Vagina (tissue), 2 donors: ENCODE measurements around the gene NUP205. TPM values are rescaled to one million over a fixed set of nuclear protein-coding genes. Genes with fewer than 3 reads are reported as not detected.

Source experiments
- DNase-seq, 2 donors: peaks; one replicate each; pipeline ENCODE4 v3.0.0-alpha.2; 2017; ENCODE audit errors: extremely low spot score in 2 of 2
- H3K27ac ChIP-seq: fragments of 200-600 bp; sonication (generic); one replicate; pipeline ENCODE4 v1.5.1; 2019
- H3K27me3 ChIP-seq: fragments of 200-600 bp; sonication (generic); one replicate; pipeline ENCODE4 v1.5.1; 2019
- H3K36me3 ChIP-seq, 2 donors: fragments of 200-600 bp; sonication (generic); one replicate each; pipeline ENCODE4 v1.5.1; 2017 to 2019
- H3K4me1 ChIP-seq: fragments of 200-600 bp; sonication (generic); one replicate; pipeline ENCODE4 v1.5.1; 2019
- H3K4me3 ChIP-seq, 2 donors: fragments of 200-600 bp; sonication (generic); 1 replicate in 1 of 2; 2 replicates in 1 of 2; pipeline ENCODE4 v1.5.1; 2016 to 2019
- H3K9me3 ChIP-seq: fragments of 200-600 bp; sonication (generic); one replicate; pipeline ENCODE4 v1.5.1; 2019
- POLR2A ChIP-seq, 2 donors: fragments of 450-650 bp; IDR thresholded peaks; one replicate each; pipeline ENCODE4 v1.6.1; 2017; ENCODE audit warnings: antibody characterized with exemption in 2 of 2, mild to moderate bottlenecking in 2 of 2, moderate library complexity in 2 of 2
- POLR2AphosphoS5 ChIP-seq, 2 donors: sonication (generic); formaldehyde crosslinking; IDR thresholded peaks; one replicate each; pipeline ENCODE4 v1.9.0; 2017; ENCODE audit warnings: antibody characterized with exemption in 2 of 2, mild to moderate bottlenecking in 2 of 2, low read depth in 1 of 2; ENCODE audit not compliant: insufficient read depth in 1 of 2
- intact Hi-C: fragments of 100-400 bp; cut with DNase I; formaldehyde crosslinking; loops from one replicate; pipeline ENCODE4 v1.15.1; 2023
- small RNA-seq: library from RNA; depleted of rRNA; stranded (forward); fragments of <200 nt; gene quantifications from one replicate; pipeline ENCODE3, GENCODE V24; 2016
- total RNA-seq: library from RNA; depleted of rRNA; stranded (reverse); fragments of >200 nt; gene quantifications from one replicate; pipeline ENCODE4 v1.2.3, GENCODE V29; 2016
- TF ChIP-seq, protein P1 (sequence below), 3 experiments: fragments of 450-650 bp in 2 of 3; fragments of 200-600 bp in 1 of 3; sonication (generic) in 1 of 3; IDR thresholded peaks; one replicate each; pipeline ENCODE4 v1.5.1; 2017 to 2019; ENCODE audit warnings: antibody characterized with exemption in 3 of 3, mild to moderate bottlenecking in 2 of 3, moderate library complexity in 2 of 3

The NUP205 gene
- total RNA-seq, 1 donor from 2014 or later, result 28.2 TPM

GRCh38 chr7:135693558-135693957 is 135.8 kb downstream of the NUP205 start:
- no peaks in the 10 kb centered on the region for H3K9me3 ChIP-seq
- H3K27me3 ChIP-seq, result no peaks in the 10 kb centered on the region
- H3K4me3 ChIP-seq, result no peak overlapping the region
- H3K36me3 ChIP-seq, result peaks cover 0 to 27% of the 10 kb centered on the region in 2 donors
- H3K4me1 ChIP-seq, result peaks cover 10% of the 10 kb centered on the region
- no peak for TF ChIP-seq POLR2AphosphoS5 (IDR thresholded peaks at IDR 0.05; ENCODE audit: insufficient read depth in 1 of 2, low read depth in 1 of 2)
- TF ChIP-seq, protein P1, sequence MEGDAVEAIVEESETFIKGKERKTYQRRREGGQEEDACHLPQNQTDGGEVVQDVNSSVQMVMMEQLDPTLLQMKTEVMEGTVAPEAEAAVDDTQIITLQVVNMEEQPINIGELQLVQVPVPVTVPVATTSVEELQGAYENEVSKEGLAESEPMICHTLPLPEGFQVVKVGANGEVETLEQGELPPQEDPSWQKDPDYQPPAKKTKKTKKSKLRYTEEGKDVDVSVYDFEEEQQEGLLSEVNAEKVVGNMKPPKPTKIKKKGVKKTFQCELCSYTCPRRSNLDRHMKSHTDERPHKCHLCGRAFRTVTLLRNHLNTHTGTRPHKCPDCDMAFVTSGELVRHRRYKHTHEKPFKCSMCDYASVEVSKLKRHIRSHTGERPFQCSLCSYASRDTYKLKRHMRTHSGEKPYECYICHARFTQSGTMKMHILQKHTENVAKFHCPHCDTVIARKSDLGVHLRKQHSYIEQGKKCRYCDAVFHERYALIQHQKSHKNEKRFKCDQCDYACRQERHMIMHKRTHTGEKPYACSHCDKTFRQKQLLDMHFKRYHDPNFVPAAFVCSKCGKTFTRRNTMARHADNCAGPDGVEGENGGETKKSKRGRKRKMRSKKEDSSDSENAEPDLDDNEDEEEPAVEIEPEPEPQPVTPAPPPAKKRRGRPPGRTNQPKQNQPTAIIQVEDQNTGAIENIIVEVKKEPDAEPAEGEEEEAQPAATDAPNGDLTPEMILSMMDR (IDR thresholded peaks at IDR 0.05), result no peak
- no peak for TF ChIP-seq POLR2A (IDR thresholded peaks at IDR 0.05)
- intact Hi-C loops, result no loop called here
- no peak for DNase-seq
- H3K27ac ChIP-seq, result no peak overlapping the region

DNA sequence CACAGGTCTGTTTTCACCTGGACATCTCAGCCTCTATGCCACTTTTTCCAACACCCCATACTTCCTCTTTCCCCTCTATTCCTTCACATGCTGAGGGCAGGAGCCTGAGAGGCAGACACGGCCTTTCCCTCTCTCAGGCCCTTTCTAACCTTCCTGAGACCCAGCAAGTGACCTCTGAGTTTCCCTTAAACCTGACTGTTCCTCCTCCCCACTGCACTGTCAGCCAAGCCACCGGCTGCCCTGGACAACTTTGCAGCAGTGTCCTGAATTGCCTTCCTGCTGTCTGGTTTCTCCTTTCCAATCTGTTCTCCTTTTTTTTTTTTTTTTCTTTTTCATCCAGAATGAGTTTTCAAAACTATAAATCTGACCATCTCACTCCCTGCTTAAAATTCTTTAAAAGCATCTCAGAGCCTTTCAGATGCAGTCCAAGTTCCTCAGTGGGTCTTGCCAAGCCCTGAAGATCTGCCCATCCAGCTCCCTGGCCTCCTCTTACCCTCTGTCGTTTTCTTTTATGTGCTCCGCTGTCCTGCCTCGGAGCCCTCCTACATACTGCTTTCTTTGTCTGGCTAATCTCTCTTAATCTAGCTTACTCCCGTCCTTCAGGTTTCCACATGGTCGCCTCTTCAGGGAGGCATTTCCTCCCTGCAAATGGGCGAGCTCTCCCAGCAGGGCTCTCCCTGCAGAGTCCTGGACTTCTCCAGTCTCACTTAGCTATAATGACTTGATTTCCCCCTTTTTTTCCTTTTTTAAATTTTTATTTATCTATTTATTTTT is 139.7 kb downstream of the NUP205 start:
- Histone ChIP-seq H3K36me3 (peaks cover 0 to 7% of the 10 kb centered on the region in 2 donors), H3K27ac (no peak overlapping the region), H3K4me1 (peaks cover 10% of the 10 kb centered on the region), H3K9me3 (no peaks in the 10 kb centered on the region), H3K4me3 (no peak overlapping the region), H3K27me3 (no peaks in the 10 kb centered on the region)
- intact Hi-C loops, result no loop called here
- DNase-seq, result no peak
- no peak for TF ChIP-seq POLR2A (IDR thresholded peaks at IDR 0.05)

Small RNA genes lying within 50 kb of the gene (small RNA-seq; reads per million reads assigned to genes)
- gene RNU6-1154P, result not detected

Other genes starting within 250 kb of the NUP205 start
- gene CNOT4, start 47.8 kb upstream of the NUP205 start, total RNA-seq, result 23.3 TPM
- gene STMP1, start 104.6 kb downstream of the NUP205 start, total RNA-seq, result 13.5 TPM
- not detected for gene SLC13A4, start 170.3 kb downstream of the NUP205 start, total RNA-seq
- 7.1 TPM for gene FAM180A, start 190.9 kb downstream of the NUP205 start, total RNA-seq